WTC11 (cell line): ENCODE measurements around the gene ERC2. TPM values are rescaled to one million over a fixed set of nuclear protein-coding genes. Genes with fewer than 3 reads are reported as not detected.

Experiments
- ATAC-seq: fragments of 200-7000 bp; cut with Tn5 transposase; 2 replicates; pipeline ENCODE4 v1.10.0; 2021; ENCODE audit warnings: mild to moderate bottlenecking, moderate library complexity
- CTCF ChIA-PET: fragments of 300-600 bp; sonication (Branson Sonifier 250); formaldehyde crosslinking; loops from one replicate; lab custom pipeline; 2021; ENCODE audit warnings: antibody characterized with exemption; lab: Charles Lee
- POLR2A ChIA-PET: fragments of 350-600 bp; sonication (Branson Sonifier 250); formaldehyde crosslinking; loops from one replicate; lab custom pipeline; 2021; ENCODE audit warnings: antibody characterized with exemption; lab: Charles Lee
- DNase-seq: peaks from one replicate; pipeline ENCODE4 v3.0.0; 2021; ENCODE audit warnings: low spot score
- H3K27ac Mint-ChIP-seq: 2 replicates; pipeline ENCODE4 v1.8.0; 2021; ENCODE audit warnings: mixed read lengths
- H3K27me3 Mint-ChIP-seq: 2 replicates; pipeline ENCODE4 v1.8.0; 2021; ENCODE audit warnings: low read depth, mild to moderate bottlenecking, moderate library complexity, mixed read lengths
- H3K36me3 Mint-ChIP-seq: 2 replicates; pipeline ENCODE4 v1.8.0; 2021; ENCODE audit warnings: mixed read lengths
- H3K4me1 Mint-ChIP-seq: 2 replicates; pipeline ENCODE4 v1.8.0; 2022; ENCODE audit warnings: mixed read lengths
- H3K4me3 Mint-ChIP-seq: 2 replicates; pipeline ENCODE4 v1.8.0; 2021; ENCODE audit warnings: mild to moderate bottlenecking, moderate library complexity, mixed read lengths
- H3K9me3 Mint-ChIP-seq: 2 replicates; pipeline ENCODE4 v1.8.0; 2021; ENCODE audit warnings: mixed read lengths
- CTCF ChIP-seq: fragments of 200-600 bp; IDR thresholded peaks from 2 replicates; pipeline ENCODE4 v1.8.0; 2022; ENCODE audit warnings: antibody characterized with exemption
- ELF4 ChIP-seq: sonication (generic); formaldehyde crosslinking; IDR thresholded peaks from 2 replicates; pipeline ENCODE4 v1.8.1; 2022; ENCODE audit warnings: low read depth, mild to moderate bottlenecking, moderate library complexity, missing genetic modification reagents
- ESRRA ChIP-seq: sonication (generic); formaldehyde crosslinking; IDR thresholded peaks from 2 replicates; pipeline ENCODE4 v1.8.1; 2022; ENCODE audit warnings: mild to moderate bottlenecking, missing genetic modification reagents, borderline replicate concordance
- GTF2I ChIP-seq: fragments of 250-450 bp; sonication (Bioruptor Pico); conservative IDR thresholded peaks from 2 replicates; pipeline ENCODE4 v1.4.0; 2021; ENCODE audit warnings: mild to moderate bottlenecking
- IRF1 ChIP-seq: sonication (generic); formaldehyde crosslinking; IDR thresholded peaks from 2 replicates; pipeline ENCODE4 v1.8.0; 2023; ENCODE audit warnings: missing genetic modification reagents
- JUN ChIP-seq: sonication (generic); formaldehyde crosslinking; IDR thresholded peaks from 2 replicates; pipeline ENCODE4 v1.8.0; 2023; ENCODE audit warnings: mild to moderate bottlenecking, missing genetic modification reagents
- MXD4 ChIP-seq: fragments of 250-450 bp; sonication (Bioruptor Pico); IDR thresholded peaks from 2 replicates; pipeline ENCODE4 v1.8.0; 2021; ENCODE audit warnings: mild to moderate bottlenecking, moderate library complexity, borderline replicate concordance
- NR3C1 ChIP-seq: sonication (generic); formaldehyde crosslinking; conservative IDR thresholded peaks from 2 replicates; pipeline ENCODE4 v1.8.1; 2023; ENCODE audit warnings: low read depth, mild to moderate bottlenecking, missing genetic modification reagents
- PRDM15 ChIP-seq: sonication (generic); formaldehyde crosslinking; IDR thresholded peaks from 2 replicates; pipeline ENCODE4 v1.8.0; 2022; ENCODE audit warnings: missing genetic modification reagents
- PRRX2 ChIP-seq: fragments of 250-450 bp; sonication (Bioruptor Pico); IDR thresholded peaks from 2 replicates; pipeline ENCODE4 v1.8.0; 2021; ENCODE audit warnings: mild to moderate bottlenecking
- SMAD4 ChIP-seq: sonication (generic); formaldehyde crosslinking; IDR thresholded peaks from 2 replicates; pipeline ENCODE4 v1.8.0; 2022; ENCODE audit warnings: mild to moderate bottlenecking, missing genetic modification reagents
- TEAD4 ChIP-seq: sonication (generic); formaldehyde crosslinking; IDR thresholded peaks from 2 replicates; pipeline ENCODE4 v1.8.0; 2022; ENCODE audit warnings: mild to moderate bottlenecking, missing genetic modification reagents
- ZNF396 ChIP-seq: fragments of 250-450 bp; sonication (Bioruptor Pico); IDR thresholded peaks from 2 replicates; pipeline ENCODE4 v1.8.0; 2021; ENCODE audit warnings: mild to moderate bottlenecking, moderate library complexity, borderline replicate concordance
- ZSCAN18 ChIP-seq: fragments of 250-450 bp; sonication (Bioruptor Pico); IDR thresholded peaks from 2 replicates; pipeline ENCODE4 v2.1.2; 2022; ENCODE audit warnings: mild to moderate bottlenecking, moderate library complexity
- total RNA-seq: library from RNA; stranded (reverse); gene quantifications from 3 replicates; pipeline ENCODE4 v1.2.3, GENCODE V29; 2021
- TF ChIP-seq, protein P1 (sequence below): sonication (generic); formaldehyde crosslinking; IDR thresholded peaks from 2 replicates; pipeline ENCODE4 v1.8.1; 2022; ENCODE audit warnings: low read depth, missing genetic modification reagents, borderline replicate concordance
- TF ChIP-seq, protein P2 (sequence below): sonication (generic); formaldehyde crosslinking; conservative IDR thresholded peaks from 2 replicates; pipeline ENCODE4 v1.8.1; 2023; ENCODE audit warnings: mild to moderate bottlenecking, low read depth, missing genetic modification reagents, moderate library complexity
- TF ChIP-seq, protein P3 (sequence below): fragments of 250-450 bp; sonication (Bioruptor Pico); IDR thresholded peaks from 2 replicates; pipeline ENCODE4 v1.9.0; 2021; ENCODE audit warnings: mild to moderate bottlenecking, borderline replicate concordance

ERC2 gene
- total RNA-seq, 1 experiment from 2014 or later = 23.5 TPM

GRCh38 chr3:55623786-55624185 lies 844.5 kb downstream of the ERC2 start:
- TF ChIP-seq, protein P1, sequence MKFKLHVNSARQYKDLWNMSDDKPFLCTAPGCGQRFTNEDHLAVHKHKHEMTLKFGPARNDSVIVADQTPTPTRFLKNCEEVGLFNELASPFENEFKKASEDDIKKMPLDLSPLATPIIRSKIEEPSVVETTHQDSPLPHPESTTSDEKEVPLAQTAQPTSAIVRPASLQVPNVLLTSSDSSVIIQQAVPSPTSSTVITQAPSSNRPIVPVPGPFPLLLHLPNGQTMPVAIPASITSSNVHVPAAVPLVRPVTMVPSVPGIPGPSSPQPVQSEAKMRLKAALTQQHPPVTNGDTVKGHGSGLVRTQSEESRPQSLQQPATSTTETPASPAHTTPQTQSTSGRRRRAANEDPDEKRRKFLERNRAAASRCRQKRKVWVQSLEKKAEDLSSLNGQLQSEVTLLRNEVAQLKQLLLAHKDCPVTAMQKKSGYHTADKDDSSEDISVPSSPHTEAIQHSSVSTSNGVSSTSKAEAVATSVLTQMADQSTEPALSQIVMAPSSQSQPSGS (CRISPR knock-in tag) = no peak
- TF ChIP-seq TEAD4 = no peak
- TF ChIP-seq JUN (CRISPR knock-in tag) = no peak
- TF ChIP-seq ELF4 (CRISPR knock-in tag) = no peak
- TF ChIP-seq, protein P2, sequence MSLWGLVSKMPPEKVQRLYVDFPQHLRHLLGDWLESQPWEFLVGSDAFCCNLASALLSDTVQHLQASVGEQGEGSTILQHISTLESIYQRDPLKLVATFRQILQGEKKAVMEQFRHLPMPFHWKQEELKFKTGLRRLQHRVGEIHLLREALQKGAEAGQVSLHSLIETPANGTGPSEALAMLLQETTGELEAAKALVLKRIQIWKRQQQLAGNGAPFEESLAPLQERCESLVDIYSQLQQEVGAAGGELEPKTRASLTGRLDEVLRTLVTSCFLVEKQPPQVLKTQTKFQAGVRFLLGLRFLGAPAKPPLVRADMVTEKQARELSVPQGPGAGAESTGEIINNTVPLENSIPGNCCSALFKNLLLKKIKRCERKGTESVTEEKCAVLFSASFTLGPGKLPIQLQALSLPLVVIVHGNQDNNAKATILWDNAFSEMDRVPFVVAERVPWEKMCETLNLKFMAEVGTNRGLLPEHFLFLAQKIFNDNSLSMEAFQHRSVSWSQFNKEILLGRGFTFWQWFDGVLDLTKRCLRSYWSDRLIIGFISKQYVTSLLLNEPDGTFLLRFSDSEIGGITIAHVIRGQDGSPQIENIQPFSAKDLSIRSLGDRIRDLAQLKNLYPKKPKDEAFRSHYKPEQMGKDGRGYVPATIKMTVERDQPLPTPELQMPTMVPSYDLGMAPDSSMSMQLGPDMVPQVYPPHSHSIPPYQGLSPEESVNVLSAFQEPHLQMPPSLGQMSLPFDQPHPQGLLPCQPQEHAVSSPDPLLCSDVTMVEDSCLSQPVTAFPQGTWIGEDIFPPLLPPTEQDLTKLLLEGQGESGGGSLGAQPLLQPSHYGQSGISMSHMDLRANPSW (CRISPR knock-in tag) = no peak
- no peak for TF ChIP-seq CTCF
- no peak for TF ChIP-seq NR3C1 (CRISPR knock-in tag)
- no peak for TF ChIP-seq PRDM15 (CRISPR knock-in tag)
- no peak for TF ChIP-seq GTF2I (CRISPR knock-in tag)
- no peak for TF ChIP-seq ESRRA (CRISPR knock-in tag)
- Mint-ChIP-seq H3K27me3 (no peaks in the 10 kb centered on the region), H3K4me3 (no peak overlapping the region), H3K27ac (no peak overlapping the region), H3K9me3 (0 out of 2 replicates have a peak, but pooled peaks cover 6% of the 10 kb centered on the region), H3K36me3 (no peaks in the 10 kb centered on the region), H3K4me1 (peaks cover 32% of the 10 kb centered on the region)
- DNase-seq (no peak), ATAC-seq (no peak)
- CTCF ChIA-PET = interaction anchor here (1.0 kb wide), 1 partner anchor 8 kb away, joined by 3 read pairs; no protein-coding TSS in a partner anchor
- POLR2A ChIA-PET = no interaction called here

DNA sequence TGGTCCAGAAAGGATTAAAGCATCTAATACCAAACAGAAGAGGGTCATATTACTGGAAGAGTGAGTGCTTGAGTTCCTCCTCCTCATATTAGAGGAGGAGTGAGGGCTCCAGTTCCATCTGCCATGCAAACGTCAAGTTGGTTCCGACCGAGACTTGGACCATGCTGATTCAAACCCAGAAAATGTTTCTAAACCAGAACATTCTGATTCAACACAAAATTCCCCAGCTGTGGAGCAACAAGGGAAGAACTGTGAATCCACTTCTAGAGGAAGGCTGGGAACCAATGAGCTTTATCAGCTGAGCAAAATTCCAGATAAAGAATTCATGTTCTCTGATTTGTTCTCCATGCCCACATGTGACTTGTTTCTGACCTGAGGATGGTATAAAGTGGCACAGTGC lies 845.5 kb downstream of the ERC2 start:
- POLR2A ChIA-PET = no interaction called here
- no peaks in the 10 kb centered on the region for H3K36me3 Mint-ChIP-seq
- no peak for ATAC-seq
- TF ChIP-seq, protein P3, sequence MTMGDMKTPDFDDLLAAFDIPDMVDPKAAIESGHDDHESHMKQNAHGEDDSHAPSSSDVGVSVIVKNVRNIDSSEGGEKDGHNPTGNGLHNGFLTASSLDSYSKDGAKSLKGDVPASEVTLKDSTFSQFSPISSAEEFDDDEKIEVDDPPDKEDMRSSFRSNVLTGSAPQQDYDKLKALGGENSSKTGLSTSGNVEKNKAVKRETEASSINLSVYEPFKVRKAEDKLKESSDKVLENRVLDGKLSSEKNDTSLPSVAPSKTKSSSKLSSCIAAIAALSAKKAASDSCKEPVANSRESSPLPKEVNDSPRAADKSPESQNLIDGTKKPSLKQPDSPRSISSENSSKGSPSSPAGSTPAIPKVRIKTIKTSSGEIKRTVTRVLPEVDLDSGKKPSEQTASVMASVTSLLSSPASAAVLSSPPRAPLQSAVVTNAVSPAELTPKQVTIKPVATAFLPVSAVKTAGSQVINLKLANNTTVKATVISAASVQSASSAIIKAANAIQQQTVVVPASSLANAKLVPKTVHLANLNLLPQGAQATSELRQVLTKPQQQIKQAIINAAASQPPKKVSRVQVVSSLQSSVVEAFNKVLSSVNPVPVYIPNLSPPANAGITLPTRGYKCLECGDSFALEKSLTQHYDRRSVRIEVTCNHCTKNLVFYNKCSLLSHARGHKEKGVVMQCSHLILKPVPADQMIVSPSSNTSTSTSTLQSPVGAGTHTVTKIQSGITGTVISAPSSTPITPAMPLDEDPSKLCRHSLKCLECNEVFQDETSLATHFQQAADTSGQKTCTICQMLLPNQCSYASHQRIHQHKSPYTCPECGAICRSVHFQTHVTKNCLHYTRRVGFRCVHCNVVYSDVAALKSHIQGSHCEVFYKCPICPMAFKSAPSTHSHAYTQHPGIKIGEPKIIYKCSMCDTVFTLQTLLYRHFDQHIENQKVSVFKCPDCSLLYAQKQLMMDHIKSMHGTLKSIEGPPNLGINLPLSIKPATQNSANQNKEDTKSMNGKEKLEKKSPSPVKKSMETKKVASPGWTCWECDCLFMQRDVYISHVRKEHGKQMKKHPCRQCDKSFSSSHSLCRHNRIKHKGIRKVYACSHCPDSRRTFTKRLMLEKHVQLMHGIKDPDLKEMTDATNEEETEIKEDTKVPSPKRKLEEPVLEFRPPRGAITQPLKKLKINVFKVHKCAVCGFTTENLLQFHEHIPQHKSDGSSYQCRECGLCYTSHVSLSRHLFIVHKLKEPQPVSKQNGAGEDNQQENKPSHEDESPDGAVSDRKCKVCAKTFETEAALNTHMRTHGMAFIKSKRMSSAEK (CRISPR knock-in tag) = no peak
- TF ChIP-seq SMAD4 (CRISPR knock-in tag) (no peak), PRRX2 (CRISPR knock-in tag) (no peak), GTF2I (CRISPR knock-in tag) (no peak), MXD4 (CRISPR knock-in tag) (no peak), ZNF396 (no peak), ZSCAN18 (CRISPR knock-in tag) (no peak), IRF1 (CRISPR knock-in tag) (no peak)

More for the DNA sequence above, 845.5 kb downstream of the ERC2 start:
- no peak for DNase-seq
- Mint-ChIP-seq H3K4me1 (peaks cover 36% of the 10 kb centered on the region), H3K27me3 (0 out of 2 replicates have a peak, but pooled peaks cover 1% of the 10 kb centered on the region), H3K27ac (no peak overlapping the region), H3K4me3 (no peak overlapping the region), H3K9me3 (0 out of 2 replicates have a peak, but pooled peaks cover 6% of the 10 kb centered on the region)
- CTCF ChIA-PET = interaction anchor here (1.0 to 1.5 kb wide), 2 partner anchors 9 to 11 kb away, joined by 3 read pairs; no protein-coding TSS in a partner anchor
